Measurements from ENCODE around the gene FRMD4A.

FRMD4A gene

GRCh38 chr10:14360961-14361360 lies 30.2 kb upstream of the FRMD4A start:
- in situ Hi-C loops (cut with HindIII; ENCODE audit: low pct_unique_long_range_greater_than_20kb, low sequenced_read_pairs) = no loop called here
- no peak for DNase-seq (ENCODE audit: low read depth in 1 of 2, low spot score in 1 of 2)
- TF ChIP-seq JUND (IDR thresholded peaks at IDR 0.05; ENCODE audit: low read depth) = no peak

- no peak for DNase-seq (ENCODE audit: low read depth in 1 of 2, low spot score in 1 of 2)
- in situ Hi-C loops (cut with HindIII; ENCODE audit: low pct_unique_long_range_greater_than_20kb, low sequenced_read_pairs) = no loop called here
- TF ChIP-seq JUND (IDR thresholded peaks at IDR 0.05; ENCODE audit: low read depth) = no peak
Observed at GRCh38 chr10:14360515-14360914, 29.8 kb upstream of the FRMD4A start.

- in situ Hi-C loops (cut with HindIII; ENCODE audit: low pct_unique_long_range_greater_than_20kb, low sequenced_read_pairs) = no loop called here
- TF ChIP-seq JUND (IDR thresholded peaks at IDR 0.05; ENCODE audit: low read depth) = no peak
- DNase-seq (ENCODE audit: low read depth in 1 of 2, low spot score in 1 of 2) = no peak
Observed at GRCh38 chr10:14358886-14359573, 28.3 kb upstream of the FRMD4A start.

- in situ Hi-C loops (cut with HindIII; ENCODE audit: low pct_unique_long_range_greater_than_20kb, low sequenced_read_pairs) = no loop called here
- no peak for TF ChIP-seq JUND (IDR thresholded peaks at IDR 0.05; ENCODE audit: low read depth)
- no peak for DNase-seq (ENCODE audit: low read depth in 1 of 2, low spot score in 1 of 2)
Observed at GRCh38 chr10:14356921-14357320, 26.2 kb upstream of the FRMD4A start.

GRCh38 chr10:14355750-14356149 lies 25.0 kb upstream of the FRMD4A start:
- DNase-seq (ENCODE audit: low read depth in 1 of 2, low spot score in 1 of 2) = no peak
- no peak for TF ChIP-seq JUND (IDR thresholded peaks at IDR 0.05; ENCODE audit: low read depth)
- in situ Hi-C loops (cut with HindIII; ENCODE audit: low pct_unique_long_range_greater_than_20kb, low sequenced_read_pairs) = no loop called here

GRCh38 chr10:14353291-14353913 lies 22.7 kb upstream of the FRMD4A start:
- in situ Hi-C loops (cut with HindIII; ENCODE audit: low pct_unique_long_range_greater_than_20kb, low sequenced_read_pairs) = no loop called here
- no peak for TF ChIP-seq JUND (IDR thresholded peaks at IDR 0.05; ENCODE audit: low read depth)
- DNase-seq (ENCODE audit: low read depth in 1 of 2, low spot score in 1 of 2) = no peak

GRCh38 chr10:14350006-14350405 lies 19.3 kb upstream of the FRMD4A start:
- in situ Hi-C loops (cut with HindIII; ENCODE audit: low pct_unique_long_range_greater_than_20kb, low sequenced_read_pairs) = no loop called here
- no peak for TF ChIP-seq JUND (IDR thresholded peaks at IDR 0.05; ENCODE audit: low read depth)

GRCh38 chr10:14349081-14349480 lies 18.4 kb upstream of the FRMD4A start:
- DNase-seq (ENCODE audit: low read depth in 1 of 2, low spot score in 1 of 2) = no peak
- in situ Hi-C loops (cut with HindIII; ENCODE audit: low pct_unique_long_range_greater_than_20kb, low sequenced_read_pairs) = no loop called here
- TF ChIP-seq JUND (IDR thresholded peaks at IDR 0.05; ENCODE audit: low read depth) = no peak

More at GRCh38 chr10:14350006-14350405, 19.3 kb upstream of the FRMD4A start:
- no peak for DNase-seq (ENCODE audit: low read depth in 1 of 2, low spot score in 1 of 2)

- no peak for DNase-seq (ENCODE audit: low read depth in 1 of 2, low spot score in 1 of 2)
- in situ Hi-C loops (cut with HindIII; ENCODE audit: low pct_unique_long_range_greater_than_20kb, low sequenced_read_pairs) = no loop called here
- TF ChIP-seq JUND (IDR thresholded peaks at IDR 0.05; ENCODE audit: low read depth) = no peak
Observed at GRCh38 chr10:14345262-14345661, 14.5 kb upstream of the FRMD4A start.

GRCh38 chr10:14340051-14340744 lies 9.5 kb upstream of the FRMD4A start:
- no peak for TF ChIP-seq JUND (IDR thresholded peaks at IDR 0.05; ENCODE audit: low read depth)
- in situ Hi-C loops (cut with HindIII; ENCODE audit: low pct_unique_long_range_greater_than_20kb, low sequenced_read_pairs) = no loop called here

GRCh38 chr10:14336736-14337135 lies 6.0 kb upstream of the FRMD4A start:
- in situ Hi-C loops (cut with HindIII; ENCODE audit: low pct_unique_long_range_greater_than_20kb, low sequenced_read_pairs) = no loop called here
- no peak for TF ChIP-seq JUND (IDR thresholded peaks at IDR 0.05; ENCODE audit: low read depth)
- no peak for DNase-seq (ENCODE audit: low read depth in 1 of 2, low spot score in 1 of 2)

More at GRCh38 chr10:14340051-14340744, 9.5 kb upstream of the FRMD4A start:
- no peak for DNase-seq (ENCODE audit: low read depth in 1 of 2, low spot score in 1 of 2)

- in situ Hi-C loops (cut with HindIII; ENCODE audit: low pct_unique_long_range_greater_than_20kb, low sequenced_read_pairs) = no loop called here
- DNase-seq (ENCODE audit: low read depth in 1 of 2, low spot score in 1 of 2) = no peak
- TF ChIP-seq JUND (IDR thresholded peaks at IDR 0.05; ENCODE audit: low read depth) = no peak
Observed at GRCh38 chr10:14334771-14335170, 4.0 kb upstream of the FRMD4A start.

- in situ Hi-C loops (cut with HindIII; ENCODE audit: low pct_unique_long_range_greater_than_20kb, low sequenced_read_pairs) = no loop called here
- no peak for TF ChIP-seq JUND (IDR thresholded peaks at IDR 0.05; ENCODE audit: low read depth)
- no peak for DNase-seq (ENCODE audit: low read depth in 1 of 2, low spot score in 1 of 2)
Observed at GRCh38 chr10:14333606-14334005, 2.9 kb upstream of the FRMD4A start.
